NCI-H146 treated with DMSO at 0.1 percent for 48 hours (cell line): Measurements from ENCODE around the gene ARHGAP6.
A peak's percentile ranks its signal among the peaks of the same experiment; 100 is the strongest.
"Not testable (repeated sequence)": the region's sequence is repeated elsewhere in the genome, so short reads cannot be mapped to it uniquely, and the experiment has no call there.

Experiments used
- DNase-seq: peaks from one replicate; lab custom pipeline; 2025; ENCODE audit not compliant: unreplicated experiment; lab: John Stamatoyannopoulos, UW

ARHGAP6 gene

DNA sequence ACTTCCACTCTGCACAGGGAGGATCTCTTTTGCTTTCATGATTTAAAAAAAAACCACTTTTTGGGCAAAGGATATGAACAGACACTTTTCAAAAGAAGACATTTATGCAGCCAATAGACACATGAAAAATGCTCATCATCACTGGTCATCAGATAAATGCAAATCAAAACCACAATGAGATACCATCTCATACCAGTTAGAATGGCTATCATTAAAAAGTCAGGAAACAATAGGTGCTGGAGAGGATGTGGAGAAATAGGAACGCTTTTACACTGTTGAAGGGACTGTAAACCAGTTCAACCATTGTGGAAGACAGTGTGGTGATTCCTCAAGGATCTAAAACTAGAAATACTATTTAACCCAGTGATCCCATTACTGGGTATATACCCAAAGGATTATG is 87.4 kb downstream of the ARHGAP6 start:
- not testable (repeated sequence) for DNase-seq

DNA sequence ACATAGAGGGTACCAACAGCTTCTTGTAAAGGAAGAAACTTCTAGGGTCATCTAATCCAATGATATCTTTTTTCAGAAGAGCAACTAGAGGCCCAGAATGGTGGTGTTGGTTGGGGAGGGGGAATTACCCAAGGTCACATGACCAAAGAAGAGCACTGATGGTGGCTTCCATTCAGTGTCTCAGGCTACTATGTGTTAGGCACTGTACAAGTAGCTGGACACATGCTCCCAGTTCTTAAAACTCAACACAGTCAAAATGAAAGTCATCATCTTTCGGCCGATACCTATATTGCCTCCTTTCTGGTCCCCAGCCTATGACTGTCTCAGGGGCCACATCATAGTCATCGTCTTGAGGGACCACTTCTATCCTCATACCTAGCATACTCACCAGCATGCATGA is 88.1 kb downstream of the ARHGAP6 start:
- DNase-seq = no peak

DNA sequence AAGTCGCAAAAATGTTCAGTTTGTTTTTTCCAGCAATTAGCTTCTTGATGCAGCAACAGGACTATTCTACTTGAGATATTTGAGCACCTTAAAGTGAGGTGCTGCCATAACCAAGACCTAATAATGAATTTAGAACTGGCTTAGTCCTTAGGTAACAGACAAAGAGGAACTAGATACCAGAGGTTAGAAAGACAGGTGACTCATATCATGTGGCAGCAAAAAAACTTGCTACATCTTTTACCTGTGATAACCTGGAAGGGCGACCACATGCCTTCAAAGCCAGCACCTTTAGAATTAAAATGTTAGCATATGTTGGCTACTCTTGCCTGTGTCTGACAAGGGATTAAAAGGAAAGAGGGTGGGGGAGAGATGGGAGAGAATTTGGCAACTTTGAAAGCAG is 90.4 kb downstream of the ARHGAP6 start:
- no peak for DNase-seq

DNA sequence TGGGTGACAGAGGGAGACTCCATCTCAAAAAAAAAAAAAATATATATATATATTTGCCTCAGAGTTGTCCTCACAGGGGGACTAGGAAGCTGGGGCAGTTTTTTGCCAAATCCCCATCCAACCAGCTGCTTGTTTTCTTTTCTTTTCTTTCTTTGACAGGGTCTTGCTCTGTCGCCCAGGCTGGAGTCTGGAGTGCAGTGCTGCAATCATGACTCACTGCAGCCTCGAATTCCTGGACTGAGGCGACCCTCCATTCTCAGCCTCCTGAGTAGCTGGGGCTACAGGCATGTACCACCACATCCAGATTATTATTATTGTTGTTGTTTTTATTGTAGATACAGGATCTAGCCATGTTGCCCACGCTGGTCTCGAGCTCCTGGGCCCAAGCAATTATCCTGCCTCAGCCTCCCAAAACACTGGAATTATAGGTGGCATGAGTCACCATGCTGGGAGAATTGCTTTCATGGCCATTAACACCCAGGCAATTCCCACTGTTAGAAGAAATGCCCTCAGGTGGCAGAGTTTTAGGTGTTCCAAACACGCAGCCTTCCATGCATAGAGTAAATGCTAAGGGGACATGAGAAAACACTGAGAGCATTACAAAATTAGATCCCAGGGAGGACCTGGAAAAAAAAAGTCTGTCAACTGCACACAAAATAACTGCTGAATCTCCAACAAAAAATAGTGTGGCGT is 98.0 kb downstream of the ARHGAP6 start:
- no peak for DNase-seq

DNA sequence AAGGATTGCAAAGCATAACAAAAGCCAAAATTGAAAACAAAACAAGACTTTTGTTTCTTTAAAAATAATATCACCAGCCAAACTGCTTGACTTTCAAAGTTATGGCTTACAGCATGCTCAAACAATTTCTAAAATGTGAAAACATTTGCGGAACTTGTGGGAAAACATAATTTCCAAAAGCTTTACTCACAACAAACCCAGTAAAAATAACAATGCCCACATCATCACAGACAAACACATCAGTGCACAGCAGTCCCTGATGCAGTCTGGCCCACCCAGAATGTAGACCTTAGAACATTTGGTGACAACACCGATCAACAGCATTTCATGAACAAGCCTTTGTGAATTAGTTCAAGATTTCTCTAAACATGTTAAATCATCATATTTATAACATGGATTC is 98.9 kb downstream of the ARHGAP6 start:
- no peak for DNase-seq

DNA sequence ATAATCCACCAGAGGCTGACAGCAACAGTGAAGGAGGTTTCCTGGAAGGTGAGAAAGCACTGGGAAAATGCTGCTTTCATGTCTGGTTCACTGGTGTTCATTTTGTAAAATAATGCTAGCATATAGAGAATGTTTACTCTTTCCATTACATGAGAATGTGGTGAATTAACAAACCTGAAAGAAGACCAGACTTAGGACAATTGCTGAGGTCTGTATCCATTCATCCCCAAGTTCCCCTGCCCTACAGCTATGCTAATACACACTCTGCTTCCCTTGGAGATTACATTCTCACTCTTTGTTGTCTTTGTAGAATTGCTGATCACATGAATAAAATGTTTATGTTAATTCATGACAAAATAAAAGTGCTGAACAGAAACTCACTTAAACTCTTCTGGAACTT is 99.5 kb downstream of the ARHGAP6 start:
- DNase-seq = no peak

DNA sequence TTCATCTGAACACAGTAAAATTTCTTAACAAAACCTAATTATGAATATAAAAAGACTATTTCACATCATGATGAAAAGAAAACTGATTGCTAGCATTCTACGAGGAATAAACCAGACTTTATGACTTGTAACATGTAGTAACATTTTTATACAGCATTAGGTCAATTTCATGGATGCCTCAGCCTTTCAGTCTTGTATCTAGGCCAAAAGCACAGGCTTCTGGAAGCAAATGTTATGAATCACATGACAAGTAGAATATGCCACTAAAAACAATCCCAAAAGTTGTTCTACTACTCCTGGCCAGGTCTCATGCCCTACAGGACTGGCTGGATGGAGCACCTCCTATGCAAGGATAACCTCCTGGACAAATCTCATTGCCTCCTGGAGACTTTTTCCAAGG is 101.2 kb downstream of the ARHGAP6 start:
- DNase-seq = no peak

DNA sequence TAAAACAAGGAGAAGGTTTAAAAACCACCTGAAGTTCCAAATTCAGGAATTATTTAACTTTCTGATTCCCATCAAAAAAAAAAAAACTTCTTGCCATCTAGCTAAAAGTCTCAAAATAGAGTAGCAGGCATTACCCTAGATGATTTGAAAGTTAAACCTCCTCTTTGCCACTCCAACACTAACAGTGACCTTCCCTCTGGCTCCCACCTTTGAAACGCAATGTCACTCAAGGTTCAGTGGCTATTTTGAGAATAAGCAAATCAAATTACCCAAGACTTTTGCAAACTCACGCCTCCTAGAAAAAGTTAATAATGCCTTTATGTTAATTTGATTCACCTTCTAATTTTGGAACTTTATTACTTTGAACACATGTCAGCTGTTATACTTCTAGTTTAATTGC is 103.2 kb downstream of the ARHGAP6 start:
- no peak for DNase-seq

DNA sequence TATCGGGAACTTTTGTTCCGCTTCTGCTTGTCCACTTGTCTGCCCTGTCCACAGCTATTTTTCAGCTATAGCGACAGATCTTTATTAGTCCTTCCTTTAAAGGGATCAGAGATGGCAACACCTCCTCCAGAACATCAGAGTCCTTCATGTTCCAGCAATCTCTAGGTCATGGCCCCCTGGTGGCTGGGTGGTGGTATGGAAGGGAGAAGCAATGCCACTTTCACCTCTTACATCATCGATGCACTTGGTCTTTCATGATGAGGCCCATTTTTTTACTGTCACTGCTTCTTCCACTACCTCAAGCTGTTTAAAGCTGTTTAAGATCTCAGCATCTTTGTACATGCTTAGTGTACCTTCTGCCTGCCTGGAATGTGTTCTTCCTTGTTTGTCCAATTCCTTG is 106.7 kb downstream of the ARHGAP6 start:
- no peak for DNase-seq

DNA sequence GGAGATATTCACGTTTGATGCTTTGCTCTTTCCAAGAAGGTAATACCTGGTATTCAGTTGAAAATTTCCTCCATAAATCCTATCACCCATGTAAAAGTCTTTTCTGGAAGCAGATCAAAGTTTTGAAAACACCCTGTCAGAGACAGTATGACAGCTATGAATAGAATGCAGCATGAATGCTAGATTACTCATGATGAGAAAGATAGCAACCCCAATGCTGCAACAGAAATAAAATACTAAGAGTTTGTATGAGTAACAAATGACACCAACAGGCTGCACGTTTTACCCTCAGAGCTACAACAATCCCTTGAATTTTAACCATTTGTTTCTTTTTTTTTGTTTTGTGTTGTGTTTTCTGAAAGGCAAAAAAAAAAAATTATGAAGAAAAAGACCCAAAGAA is 108.6 kb downstream of the ARHGAP6 start:
- DNase-seq = no peak

DNA sequence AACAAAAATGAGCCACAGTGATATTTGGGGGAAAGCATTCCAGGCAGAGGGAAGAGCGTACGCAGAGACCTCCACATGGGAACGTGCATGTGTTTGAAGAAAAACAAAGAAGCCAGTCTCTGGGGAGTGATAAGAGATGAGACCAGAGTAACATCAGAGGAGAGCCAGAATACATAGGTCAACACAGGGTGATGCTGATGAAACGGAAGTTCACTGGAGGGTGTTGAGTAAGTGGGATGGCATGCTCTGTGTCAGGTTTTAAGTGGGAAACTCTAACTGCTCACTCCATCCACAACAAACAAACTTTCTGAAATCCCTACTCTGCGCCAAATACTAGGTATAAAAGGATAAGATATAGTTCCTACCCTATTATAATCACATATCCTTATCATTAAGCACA is 110.0 kb downstream of the ARHGAP6 start:
- DNase-seq = no peak

DNA sequence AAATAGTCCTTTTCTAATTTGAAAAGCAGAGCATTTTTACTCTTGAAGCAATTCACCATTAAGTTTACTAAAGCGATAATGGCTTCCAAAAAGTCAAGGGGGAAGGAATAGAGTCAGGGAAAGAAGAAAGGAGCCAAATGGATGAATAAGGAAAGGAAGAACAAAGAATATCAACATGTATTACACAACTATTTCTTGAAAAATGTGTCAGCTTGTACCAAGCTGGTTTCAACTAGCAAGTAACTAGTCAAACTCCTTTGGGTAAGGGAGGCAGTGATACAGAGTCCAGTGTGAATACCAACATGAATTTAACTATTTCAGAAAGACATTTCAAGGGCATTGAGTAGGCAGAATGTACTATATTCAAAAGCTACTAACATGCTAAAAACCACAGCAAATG is 112.1 kb downstream of the ARHGAP6 start:
- DNase-seq = no peak

DNA sequence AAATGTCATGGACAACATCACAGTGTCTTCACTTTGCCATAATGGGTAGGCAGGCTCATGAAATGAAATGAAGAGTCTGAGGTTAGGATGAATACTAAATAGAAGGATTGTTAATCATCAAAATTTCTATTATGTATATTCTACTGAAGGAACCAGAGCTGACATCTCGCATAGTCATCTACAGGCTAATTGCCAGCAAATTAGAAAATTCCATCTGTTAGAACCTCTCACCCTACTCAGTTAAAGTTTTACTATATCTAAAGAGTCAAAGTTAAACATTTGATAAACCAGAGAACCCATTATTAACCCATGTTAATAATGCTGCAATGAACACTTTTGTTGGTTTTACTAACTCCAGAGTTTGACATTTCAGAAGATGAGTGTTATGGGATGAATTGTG is 114.6 kb downstream of the ARHGAP6 start:
- no peak for DNase-seq

DNA sequence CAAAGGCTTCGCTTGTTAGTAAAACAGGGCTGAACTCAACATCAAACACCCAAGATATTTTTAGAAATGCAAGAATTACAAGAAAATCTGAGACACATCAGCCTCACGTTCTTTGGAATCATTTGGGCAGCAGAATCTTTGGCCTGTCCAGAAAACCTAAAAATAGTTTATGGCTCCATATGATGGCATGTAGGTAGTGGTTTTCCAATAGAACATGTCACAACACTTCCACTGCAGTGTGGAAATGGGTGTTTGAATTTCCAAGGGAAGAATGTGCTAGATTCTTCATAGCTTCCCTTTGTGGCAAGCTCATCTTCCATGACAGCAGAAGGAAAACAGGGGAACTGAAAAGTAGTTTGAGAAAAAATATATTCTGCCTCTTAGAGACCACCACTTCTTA is 118.8 kb downstream of the ARHGAP6 start:
- no peak for DNase-seq

DNA sequence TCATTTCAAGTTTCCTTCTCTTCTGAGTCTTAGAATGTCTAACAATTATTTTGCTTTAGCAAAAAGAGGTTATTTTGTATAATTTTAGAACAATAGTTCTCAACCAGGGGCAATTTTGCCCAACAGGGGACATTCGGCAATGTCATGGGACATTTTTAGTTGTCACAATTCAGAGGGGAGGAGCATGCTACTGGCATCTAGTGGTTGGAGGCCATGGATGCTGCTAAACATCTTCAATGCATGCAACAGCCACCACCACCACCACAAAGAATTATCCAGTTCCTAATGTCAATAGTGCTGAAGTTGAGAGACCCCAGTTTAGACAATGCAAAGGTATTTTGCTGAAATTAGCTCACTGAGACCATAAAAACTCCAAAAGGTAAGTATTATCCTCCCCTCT is 122.5 kb downstream of the ARHGAP6 start:
- DNase-seq = no peak

DNA sequence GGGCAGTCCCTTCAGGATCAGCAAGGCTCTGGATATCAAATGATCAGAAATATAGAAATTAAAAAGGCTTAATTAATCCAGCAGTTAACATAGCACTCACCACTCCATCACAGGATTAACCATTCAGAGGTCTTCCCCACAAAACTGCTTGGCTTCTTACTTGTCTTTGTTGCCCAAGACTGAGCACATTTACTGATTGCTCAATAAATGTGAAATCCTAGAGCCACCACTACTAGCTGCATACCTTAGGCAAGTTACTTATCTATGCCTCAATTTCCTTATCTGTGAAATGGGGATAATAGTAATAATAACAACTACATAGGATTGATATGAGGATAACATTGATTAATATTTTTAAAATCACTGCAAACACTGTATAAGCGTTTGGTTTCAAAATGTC is 124.2 kb downstream of the ARHGAP6 start:
- no peak for DNase-seq

DNA sequence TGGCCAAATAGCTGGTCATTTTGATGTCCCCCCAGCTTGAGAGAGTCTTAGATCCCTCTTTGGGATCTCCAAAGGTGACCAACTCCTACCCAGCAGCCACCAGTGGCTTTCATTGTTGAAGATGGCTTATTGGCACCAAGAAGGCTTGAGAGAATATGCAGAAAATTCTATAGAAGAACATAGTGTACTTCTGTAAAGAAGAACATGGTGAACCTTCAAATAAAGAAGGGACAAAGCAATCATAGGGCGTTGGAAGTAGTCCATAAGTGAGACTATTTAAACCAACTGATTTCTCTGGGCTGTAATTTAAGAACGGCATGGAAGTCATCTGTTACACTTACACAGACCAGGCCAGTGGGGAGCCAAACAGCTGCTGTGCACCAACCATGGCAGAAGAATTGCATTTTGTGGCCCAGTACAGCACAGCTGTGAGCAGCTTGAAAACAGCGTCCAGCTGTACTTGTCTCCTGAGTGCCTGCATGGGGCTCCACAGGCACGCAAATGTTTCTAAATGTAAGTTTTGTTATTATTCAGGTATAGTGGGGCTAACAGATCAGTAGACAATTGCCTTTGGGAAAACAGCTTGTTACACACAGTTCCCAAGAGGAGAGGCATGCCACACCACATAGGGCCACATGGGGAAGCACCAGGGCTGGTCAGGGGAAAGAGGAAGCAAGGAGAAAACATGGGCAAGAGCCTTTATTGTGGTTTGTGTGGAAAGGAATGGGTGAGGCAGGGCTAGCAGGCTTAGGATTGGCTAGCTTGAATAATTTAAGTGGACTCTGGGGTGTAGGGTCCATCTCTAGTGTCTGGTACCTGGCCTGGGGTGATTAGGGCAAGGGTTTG is 125.0 kb downstream of the ARHGAP6 start:
- DNase-seq = no peak

DNA sequence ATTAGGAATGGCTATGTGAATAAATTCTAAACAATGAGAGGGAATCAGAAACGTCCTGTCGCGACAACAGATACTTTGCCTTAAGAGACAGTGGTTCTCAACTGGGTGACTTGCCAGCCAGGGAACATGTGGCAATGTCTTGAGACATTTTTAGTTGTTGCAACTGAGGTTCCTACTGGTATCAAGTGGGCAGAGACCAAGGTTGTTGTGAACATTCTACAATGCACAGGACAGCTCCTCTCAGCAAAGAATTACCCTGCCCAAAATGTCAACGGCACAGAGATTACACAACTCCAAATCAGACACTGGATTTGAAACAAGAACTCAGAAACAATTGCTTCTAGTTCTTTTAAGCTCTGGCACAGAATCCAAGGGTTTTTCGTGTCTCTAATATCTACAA is 128.6 kb downstream of the ARHGAP6 start:
- no peak for DNase-seq

DNA sequence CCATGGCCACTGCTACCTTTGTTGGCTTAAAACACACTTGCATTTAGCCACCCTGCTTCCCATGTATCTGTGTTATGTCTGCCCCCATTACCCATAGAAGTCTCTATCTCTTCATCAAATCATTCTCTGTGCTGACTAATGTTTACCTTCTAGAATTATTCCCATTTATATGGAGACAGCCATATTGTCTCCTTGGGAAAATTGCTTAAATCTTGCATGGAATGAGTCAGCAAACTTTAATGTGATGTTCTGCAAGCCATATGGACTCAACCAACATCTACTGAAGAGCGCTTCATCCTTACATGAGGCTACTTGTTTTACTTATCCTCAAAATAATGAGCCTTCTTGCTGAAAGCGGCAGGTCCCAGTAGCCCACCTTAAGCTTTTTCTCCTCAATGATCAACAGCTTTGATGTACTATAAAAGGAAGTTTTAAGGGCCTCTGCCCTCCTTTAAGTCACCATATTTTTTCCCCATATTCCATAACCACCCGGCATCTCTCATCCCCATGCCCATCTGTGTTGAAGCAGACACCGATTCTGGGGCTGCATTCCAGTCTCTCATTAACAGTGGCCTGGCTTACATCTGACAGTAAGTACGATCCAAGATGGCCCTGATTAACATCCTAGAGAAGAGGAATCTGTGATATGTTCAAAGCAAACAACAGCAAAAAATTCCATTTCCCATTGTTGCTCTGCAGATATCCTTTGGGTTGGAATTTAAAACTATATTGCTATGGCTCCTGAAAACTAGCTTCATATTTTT is 130.4 kb downstream of the ARHGAP6 start:
- DNase-seq = no peak

DNA sequence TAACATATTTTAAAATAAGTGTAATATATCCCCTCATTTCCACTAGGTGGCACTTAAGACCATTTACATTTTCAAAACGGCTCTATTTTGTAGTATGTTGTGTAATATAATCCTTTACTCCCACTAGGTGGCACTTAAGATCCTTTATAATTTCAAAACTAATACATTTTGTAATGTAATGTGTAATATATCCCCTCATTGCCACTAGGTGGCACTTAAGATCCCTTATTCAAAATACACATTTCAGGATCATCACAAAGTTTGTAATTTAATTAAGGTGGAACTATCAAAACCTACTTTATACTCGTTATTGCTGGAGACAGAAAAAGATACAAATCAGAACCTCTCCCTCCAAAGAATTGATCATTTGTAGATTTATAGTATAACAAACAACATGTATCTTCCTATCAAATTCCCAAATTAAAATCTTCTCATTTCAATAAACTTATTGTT is 132.5 kb downstream of the ARHGAP6 start:
- peak; percentile 66 for DNase-seq

DNA sequence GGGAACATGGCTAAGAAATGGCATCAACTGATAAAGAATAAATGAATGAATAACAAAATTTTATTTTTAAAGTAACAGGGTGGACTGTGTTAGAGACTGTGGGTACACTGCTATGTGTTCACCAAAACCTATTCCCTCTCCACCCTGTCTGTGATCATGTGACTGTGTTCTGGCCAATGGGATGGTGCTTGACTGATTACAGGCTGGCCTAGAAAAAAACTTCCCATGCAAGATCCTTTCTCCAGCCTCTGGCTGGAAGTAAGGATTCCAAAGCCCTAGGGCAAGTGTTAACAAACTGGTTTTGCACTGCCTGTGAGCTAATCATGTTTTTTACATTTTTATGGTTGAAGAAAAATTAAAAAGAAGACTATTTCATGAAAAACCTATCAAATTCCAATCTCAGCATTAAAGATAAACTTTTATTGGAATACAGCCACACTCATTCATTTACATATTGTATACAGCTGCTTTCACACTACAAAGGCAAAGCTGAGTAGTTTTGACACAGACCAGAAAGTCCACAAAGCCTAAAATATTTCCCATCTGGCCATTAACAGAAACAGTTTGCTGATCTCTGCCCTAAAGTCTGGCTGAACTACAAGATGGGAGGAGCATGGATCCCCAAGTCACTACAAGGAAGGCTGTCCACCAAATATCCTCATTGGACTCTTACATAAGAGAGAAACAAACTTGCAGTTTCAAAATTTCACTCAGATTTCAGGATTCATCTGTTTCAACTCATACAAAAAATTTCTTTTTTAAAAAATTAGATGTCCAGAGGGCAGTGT is 133.2 kb downstream of the ARHGAP6 start:
- no peak for DNase-seq
